GM13977 (cell line): ENCODE data around the gene NSG1.

Experiments
- DNase-seq: peaks from one replicate; pipeline ENCODE4 v3.0.0; 2012; ENCODE audit warnings: low spot score
- CTCF ChIP-seq: IDR thresholded peaks from 2 replicates; pipeline ENCODE4 v1.5.1; 2012; ENCODE audit warnings: mild to moderate bottlenecking, control low read depth; ENCODE audit not compliant: insufficient read depth; ENCODE audit errors: extremely low read depth, missing control alignments
- in situ Hi-C: fragments of 300-500 bp; cut with MboI; formaldehyde crosslinking; loops from one replicate; pipeline ENCODE4 v1.12.0; 2022; ENCODE audit warnings: low sequenced_read_pairs, low pct_unique_long_range_greater_than_20kb, mixed read lengths, inconsistent platforms; ENCODE audit not compliant: unreplicated experiment

Gene NSG1

GRCh38 chr4:4384837-4385236, 2.1 kb upstream of the NSG1 start:
- DNase-seq, result no peak
- in situ Hi-C loops, result no loop called here
- peak; percentile 36 for TF ChIP-seq CTCF

GRCh38 chr4:4385729-4386295, 1.1 kb upstream of the NSG1 start:
- no peak for DNase-seq
- no peak for TF ChIP-seq CTCF
- in situ Hi-C loops, result no loop called here

GRCh38 chr4:4386296-4386735, 586 bp upstream of the NSG1 start:
- peak; percentile 46 for DNase-seq
- no peak for TF ChIP-seq CTCF
- in situ Hi-C loops, result no loop called here

- TF ChIP-seq CTCF, result no peak
- in situ Hi-C loops, result no loop called here
- peak; percentile 41 for DNase-seq
Observed at GRCh38 chr4:4387531-4388310, 819 bp downstream of the NSG1 start.

- DNase-seq, result no peak
- in situ Hi-C loops, result no loop called here
- TF ChIP-seq CTCF, result no peak
Observed at GRCh38 chr4:4388311-4388790, 1.4 kb downstream of the NSG1 start.

- in situ Hi-C loops, result no loop called here
- no peak for DNase-seq
- TF ChIP-seq CTCF, result no peak
Observed at GRCh38 chr4:4388836-4389575, 2.1 kb downstream of the NSG1 start.
